Activated CD4-positive, alpha-beta T cell treated with anti-CD3 and anti-CD28 coated beads for 36 hours (primary cell): Measurements from ENCODE around the gene SLC9A5. TPM values are rescaled to one million over a fixed set of nuclear protein-coding genes. Genes with fewer than 3 reads are reported as not detected.

Source experiments
- ATAC-seq: fragments of 200-7000 bp; cut with Tn5 transposase; one replicate; pipeline ENCODE4 v1.10.0; 2021; ENCODE audit warnings: mild to moderate bottlenecking, moderate library complexity
- CTCF ChIA-PET: fragments of 350-600 bp; sonication (Branson Sonifier 250); formaldehyde crosslinking; loops from one replicate; lab custom pipeline; 2021; ENCODE audit warnings: antibody characterized with exemption; lab: Charles Lee
- POLR2A ChIA-PET: fragments of 350-600 bp; sonication (Branson Sonifier 250); formaldehyde crosslinking; loops from one replicate; lab custom pipeline; 2021; ENCODE audit warnings: antibody characterized with exemption, inconsistent platforms; lab: Charles Lee
- DNase-seq: peaks from one replicate; pipeline ENCODE4 v3.0.0-alpha.2; 2020
- H3K27ac Mint-ChIP-seq: one replicate; pipeline ENCODE4 v1.8.0; 2021; ENCODE audit warnings: mixed read lengths
- H3K27me3 Mint-ChIP-seq: one replicate; pipeline ENCODE4 v1.8.0; 2021; ENCODE audit warnings: mixed read lengths
- H3K36me3 Mint-ChIP-seq: one replicate; pipeline ENCODE4 v1.8.0; 2021; ENCODE audit warnings: low read depth, mixed read lengths
- H3K4me1 Mint-ChIP-seq: one replicate; pipeline ENCODE4 v1.8.0; 2021; ENCODE audit warnings: mixed read lengths
- H3K4me3 Mint-ChIP-seq: one replicate; pipeline ENCODE4 v1.8.0; 2021; ENCODE audit warnings: mild to moderate bottlenecking, moderate library complexity, mixed read lengths
- H3K9me3 Mint-ChIP-seq: one replicate; pipeline ENCODE4 v1.8.0; 2021; ENCODE audit warnings: low read depth, mixed read lengths
- intact Hi-C, 2 experiments: fragments of 100-400 bp; cut with DNase I in 1 of 2; cut with micrococcal nuclease in 1 of 2; formaldehyde crosslinking; loops; one replicate each; pipeline versions ENCODE4 v1.14.2 to v1.15.1; 2022 to 2024; cut with DNase I, micrococcal nuclease
- total RNA-seq, 2 experiments: library from RNA; stranded (reverse); gene quantifications; one replicate each; pipeline ENCODE4 v1.2.3, GENCODE V29; 2021

SLC9A5 gene
- total RNA-seq, 2 experiments from 2014 or later = 4.5 to 5.5 TPM

DNA sequence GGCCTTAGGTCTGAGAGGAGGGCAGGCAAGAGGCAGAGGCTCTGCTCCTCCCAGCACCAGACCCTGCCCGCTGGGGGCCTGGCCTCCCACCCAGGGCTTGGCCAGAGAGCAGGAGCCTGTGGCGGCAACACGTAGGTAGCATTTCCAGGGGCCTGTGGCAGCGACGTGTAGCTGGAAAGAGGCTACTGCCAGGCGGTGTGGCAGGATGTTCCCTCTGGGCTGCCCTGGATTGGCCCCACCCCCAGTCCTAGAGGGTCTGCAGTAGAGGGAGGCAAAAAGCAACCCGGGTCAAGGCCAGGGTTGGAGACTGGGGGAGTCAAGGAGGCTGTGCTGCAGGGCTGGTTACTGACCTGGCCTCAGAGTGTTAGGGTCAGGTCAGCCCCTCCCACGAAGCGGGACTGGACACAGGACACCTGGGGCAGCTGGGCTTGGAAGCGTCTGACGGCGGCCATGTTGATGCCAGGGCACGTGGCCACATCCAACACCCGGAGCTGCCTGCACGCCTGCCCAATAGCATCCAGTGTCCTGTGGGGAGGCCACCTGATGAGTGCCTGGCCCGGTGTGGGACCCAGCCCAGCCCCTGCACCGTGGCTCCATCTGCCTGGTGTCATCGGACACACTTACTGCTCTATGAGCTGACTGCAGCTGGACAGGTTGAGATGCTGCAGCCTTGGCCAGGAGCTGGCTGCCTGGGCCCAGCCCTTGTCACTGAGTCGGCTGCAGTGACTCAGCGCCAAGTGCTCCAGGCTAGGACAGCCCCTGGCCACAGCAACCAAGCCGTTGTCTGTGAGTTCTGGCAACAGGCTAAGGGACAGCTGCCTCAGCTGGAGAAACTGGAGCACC, 41.3 kb upstream of the SLC9A5 start:
- Mint-ChIP-seq H3K27me3 (no peaks in the 10 kb centered on the region), H3K9me3 (no peaks in the 10 kb centered on the region), H3K36me3 (peaks cover 8% of the 10 kb centered on the region), H3K27ac (no peak overlapping the region), H3K4me3 (no peak overlapping the region), H3K4me1 (no peaks in the 10 kb centered on the region)
- no peak for ATAC-seq
- no peak for DNase-seq
- intact Hi-C loops = no loop called here
- ChIA-PET POLR2A (no interaction called here), CTCF (interaction anchor here (1.1 to 1.3 kb wide), 2 partner anchors 10 kb away, joined by 4 to 7 read pairs; no protein-coding TSS in a partner anchor)

DNA sequence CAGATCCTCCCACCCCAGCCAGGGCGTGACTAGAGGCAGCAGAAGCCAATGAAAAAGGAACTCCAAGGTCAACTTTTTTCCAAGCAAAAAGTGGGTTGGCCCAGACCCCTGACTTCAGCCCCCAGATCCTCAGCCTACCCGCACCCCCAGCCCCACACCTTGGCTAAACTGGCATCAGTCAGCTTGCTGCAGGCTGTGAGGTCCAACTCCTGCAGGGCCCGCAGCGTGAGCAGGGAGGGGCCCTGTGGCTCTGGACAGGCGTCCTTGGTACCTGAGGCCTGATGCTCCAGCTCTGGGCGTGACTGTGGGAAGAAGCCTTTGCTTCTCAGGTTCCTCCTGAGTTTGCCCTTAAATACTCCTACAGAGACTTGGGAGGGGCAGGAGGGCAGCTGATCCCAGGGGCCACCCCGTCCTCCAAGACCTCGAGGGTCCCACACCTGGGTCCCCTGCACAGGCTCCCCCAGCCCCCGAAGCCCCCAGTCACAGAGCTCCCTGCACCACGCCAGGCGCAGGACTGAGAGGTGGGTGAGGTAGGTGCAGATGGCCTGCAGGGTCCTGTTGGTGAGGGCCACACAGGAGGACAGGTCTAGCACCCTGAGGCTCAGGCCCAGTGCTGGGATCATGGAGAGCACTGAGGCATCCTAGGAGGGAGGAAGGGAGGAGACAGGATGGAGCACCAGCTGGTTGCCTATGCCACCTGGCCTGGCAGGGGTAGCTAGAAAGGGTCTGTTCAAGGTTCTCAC, 40.5 kb upstream of the SLC9A5 start:
- Mint-ChIP-seq H3K36me3 (peaks cover 7% of the 10 kb centered on the region), H3K27ac (no peak overlapping the region), H3K27me3 (no peaks in the 10 kb centered on the region), H3K4me3 (no peak overlapping the region), H3K9me3 (no peaks in the 10 kb centered on the region), H3K4me1 (no peaks in the 10 kb centered on the region)
- ChIA-PET CTCF (interaction anchor here (0.6 to 1.1 kb wide), 3 partner anchors 10 to 35 kb away, joined by 3 to 4 read pairs (median 3); no protein-coding TSS in a partner anchor), POLR2A (no interaction called here)
- ATAC-seq (peak; percentile 11), DNase-seq (no peak)
- intact Hi-C loops = no loop called here

DNA sequence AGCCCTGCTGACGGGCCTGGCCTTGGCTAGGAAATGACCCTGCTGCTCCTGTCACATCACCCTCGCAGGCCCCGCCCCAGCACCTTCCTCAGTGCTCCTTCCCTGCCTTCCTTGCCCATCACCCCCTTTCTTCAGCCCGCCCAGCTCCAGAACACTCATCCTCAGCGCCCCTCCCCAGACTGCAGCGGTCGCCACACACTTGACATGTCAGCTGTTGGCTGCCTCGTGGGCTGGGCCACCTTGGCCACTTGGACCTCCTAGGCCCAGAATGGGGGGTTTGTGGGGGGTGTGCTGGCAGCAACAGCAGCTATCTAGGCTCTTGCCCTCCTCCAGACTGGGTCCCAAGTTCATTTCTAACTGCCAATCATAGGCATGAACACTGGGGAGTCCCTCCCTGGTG, 39.2 kb upstream of the SLC9A5 start:
- POLR2A ChIA-PET = no interaction called here
- H3K27ac Mint-ChIP-seq = no peak overlapping the region
- intact Hi-C loops = no loop called here
- no peak overlapping the region for H3K4me3 Mint-ChIP-seq
- no peaks in the 10 kb centered on the region for H3K27me3 Mint-ChIP-seq
- DNase-seq (no peak), ATAC-seq (no peak)
- H3K9me3 Mint-ChIP-seq = no peaks in the 10 kb centered on the region
- CTCF ChIA-PET = no interaction called here
- H3K36me3 Mint-ChIP-seq = peaks cover 4% of the 10 kb centered on the region
- H3K4me1 Mint-ChIP-seq = no peaks in the 10 kb centered on the region

DNA sequence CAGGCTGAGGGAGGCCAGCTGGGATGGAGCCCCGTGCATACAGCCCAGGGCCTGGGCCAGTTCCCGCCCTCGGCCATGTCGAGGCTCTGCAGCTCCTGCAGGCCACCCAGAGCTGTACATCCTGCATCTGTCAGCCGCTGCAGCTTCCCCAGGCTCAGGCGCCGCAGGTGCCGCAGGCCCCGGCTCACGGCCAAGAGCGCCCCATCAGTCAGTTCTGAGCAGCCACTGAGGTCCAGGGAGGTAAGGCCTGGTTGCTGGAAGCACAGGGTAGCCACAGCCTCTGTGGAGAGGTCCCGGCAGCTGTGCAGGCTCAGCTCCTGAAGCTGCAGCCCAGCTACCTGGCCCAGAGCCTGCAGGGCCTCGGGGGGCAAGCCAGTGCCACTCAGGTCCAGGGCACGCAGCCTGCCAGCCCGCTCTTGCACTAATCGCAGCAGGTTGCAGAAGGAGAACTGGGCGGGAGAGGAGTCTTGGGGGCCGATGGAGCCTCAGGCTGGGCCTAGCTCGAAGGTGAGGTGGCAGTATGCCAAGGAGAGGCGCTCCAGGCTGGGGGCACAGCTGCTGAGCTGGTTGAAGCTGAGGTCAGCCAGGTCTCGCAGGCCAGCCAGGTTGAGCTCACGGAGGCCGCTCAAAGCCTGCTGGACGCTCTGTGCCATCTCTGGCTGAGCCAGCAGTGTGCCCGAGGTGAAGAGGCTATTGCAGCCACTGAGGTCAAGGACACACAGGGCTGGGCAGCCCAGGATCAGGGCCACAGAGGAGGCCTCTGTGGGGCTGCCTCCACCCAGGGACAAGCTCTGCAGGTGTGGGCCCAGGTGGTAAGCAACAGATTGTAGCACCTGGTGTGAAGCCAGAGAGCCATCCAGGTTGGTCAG, 38.5 kb upstream of the SLC9A5 start:
- Mint-ChIP-seq H3K36me3 (peaks cover 4% of the 10 kb centered on the region), H3K27me3 (no peaks in the 10 kb centered on the region), H3K4me1 (no peaks in the 10 kb centered on the region), H3K27ac (no peak overlapping the region), H3K9me3 (no peaks in the 10 kb centered on the region), H3K4me3 (no peak overlapping the region)
- CTCF ChIA-PET = interaction anchor here (1.0 kb wide), 1 partner anchor 189 kb away, joined by 3 read pairs; no protein-coding TSS in a partner anchor
- POLR2A ChIA-PET = no interaction called here
- intact Hi-C loops = no loop called here
- no peak for ATAC-seq
- no peak for DNase-seq

DNA sequence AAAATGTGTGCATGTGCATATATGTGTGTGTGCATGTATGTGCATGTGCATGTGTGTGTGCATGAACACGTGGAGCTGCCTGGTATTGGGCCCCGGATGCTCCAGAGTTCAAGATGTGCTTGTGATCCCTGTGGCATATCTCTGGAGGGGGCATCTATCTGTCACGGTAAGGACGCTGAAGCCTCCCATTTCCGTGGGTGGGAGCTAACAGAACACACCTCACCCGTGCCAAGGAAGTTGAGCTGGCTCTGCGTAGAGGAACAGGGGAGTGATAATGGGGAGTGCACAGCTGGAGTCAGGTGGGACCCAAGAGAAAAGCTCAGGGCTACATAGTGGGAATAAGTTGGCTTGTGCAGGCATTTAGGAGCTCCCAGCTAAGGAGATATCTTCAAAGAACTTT, 37.1 kb upstream of the SLC9A5 start:
- no peak for ATAC-seq
- H3K9me3 Mint-ChIP-seq = no peaks in the 10 kb centered on the region
- no peaks in the 10 kb centered on the region for H3K4me1 Mint-ChIP-seq
- no peak overlapping the region for H3K4me3 Mint-ChIP-seq
- ChIA-PET CTCF (no interaction called here), POLR2A (interaction anchor here (0.6 to 0.7 kb wide), 2 partner anchors 12 to 228 kb away, joined by 3 to 5 read pairs; no protein-coding TSS in a partner anchor)
- no peaks in the 10 kb centered on the region for H3K27me3 Mint-ChIP-seq
- intact Hi-C loops = no loop called here
- H3K36me3 Mint-ChIP-seq = no peaks in the 10 kb centered on the region
- no peak overlapping the region for H3K27ac Mint-ChIP-seq
- no peak for DNase-seq

DNA sequence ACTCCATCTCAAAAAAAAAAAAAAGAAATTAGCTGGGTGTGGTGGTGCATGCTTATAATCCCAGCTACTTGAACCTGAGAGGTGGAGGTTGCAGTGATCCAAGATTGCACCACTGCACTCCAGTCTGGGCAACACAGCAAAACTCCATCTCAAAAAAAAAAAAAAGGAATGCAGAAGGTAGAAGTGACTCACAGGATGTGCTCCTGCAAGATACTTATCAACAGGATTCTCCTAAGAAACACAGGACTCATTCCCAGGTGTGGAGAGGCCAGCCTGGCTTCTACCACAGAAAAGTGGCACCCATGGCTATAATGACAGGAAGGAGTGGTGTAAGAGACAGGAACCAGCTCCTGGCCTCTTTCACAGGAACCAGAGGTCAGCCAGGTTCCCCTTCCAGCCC, 36.0 kb upstream of the SLC9A5 start:
- no peak overlapping the region for H3K27ac Mint-ChIP-seq
- intact Hi-C loops = no loop called here
- H3K4me3 Mint-ChIP-seq = no peak overlapping the region
- H3K9me3 Mint-ChIP-seq = no peaks in the 10 kb centered on the region
- H3K4me1 Mint-ChIP-seq = no peaks in the 10 kb centered on the region
- DNase-seq (no peak), ATAC-seq (no peak)
- ChIA-PET CTCF (no interaction called here), POLR2A (no interaction called here)
- no peaks in the 10 kb centered on the region for H3K36me3 Mint-ChIP-seq
- no peaks in the 10 kb centered on the region for H3K27me3 Mint-ChIP-seq

DNA sequence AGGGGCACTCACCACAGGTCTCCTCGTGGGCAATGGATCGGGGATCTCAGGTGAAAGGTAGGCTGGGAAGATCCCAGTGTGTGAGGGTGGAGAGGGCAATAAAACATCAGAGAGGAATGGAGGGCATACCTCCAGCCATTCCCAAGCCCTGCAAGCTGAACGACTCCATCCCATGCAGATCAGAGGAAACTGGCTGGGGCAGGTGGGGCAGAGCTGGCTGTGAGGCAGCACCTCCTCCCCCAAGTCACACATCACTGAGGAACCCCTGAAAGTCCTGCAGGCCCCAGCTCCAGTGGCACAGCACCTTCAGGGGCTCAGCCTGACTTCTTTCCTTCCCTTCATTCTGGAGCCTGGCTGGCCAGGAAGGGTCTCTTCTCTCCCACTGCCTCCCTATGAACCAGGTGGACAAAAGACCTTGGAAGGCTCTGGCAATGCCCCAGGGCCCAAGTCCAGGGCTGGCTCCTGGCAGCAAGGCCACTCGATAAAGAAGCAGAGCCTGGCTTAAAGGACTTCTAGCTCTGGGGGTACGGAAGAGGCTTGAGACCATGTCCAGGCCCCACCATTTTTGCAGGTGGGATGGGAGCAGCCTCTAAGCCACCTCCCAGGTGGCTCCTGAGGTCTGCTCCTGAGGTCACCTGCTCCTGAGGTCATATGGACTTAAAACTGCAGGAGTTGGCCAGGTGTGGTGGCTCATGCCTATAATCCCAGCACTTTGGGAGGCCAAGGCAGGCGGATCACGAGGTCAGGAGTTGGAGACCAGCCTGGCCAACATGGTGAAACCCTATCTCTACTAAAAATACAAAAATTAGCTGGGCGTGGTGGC, 35.4 kb upstream of the SLC9A5 start:
- ChIA-PET CTCF (no interaction called here), POLR2A (no interaction called here)
- H3K36me3 Mint-ChIP-seq = no peaks in the 10 kb centered on the region
- no peaks in the 10 kb centered on the region for H3K9me3 Mint-ChIP-seq
- no peak overlapping the region for H3K4me3 Mint-ChIP-seq
- intact Hi-C loops = no loop called here
- H3K27ac Mint-ChIP-seq = no peak overlapping the region
- no peak for DNase-seq
- no peaks in the 10 kb centered on the region for H3K27me3 Mint-ChIP-seq
- no peaks in the 10 kb centered on the region for H3K4me1 Mint-ChIP-seq
- no peak for ATAC-seq

DNA sequence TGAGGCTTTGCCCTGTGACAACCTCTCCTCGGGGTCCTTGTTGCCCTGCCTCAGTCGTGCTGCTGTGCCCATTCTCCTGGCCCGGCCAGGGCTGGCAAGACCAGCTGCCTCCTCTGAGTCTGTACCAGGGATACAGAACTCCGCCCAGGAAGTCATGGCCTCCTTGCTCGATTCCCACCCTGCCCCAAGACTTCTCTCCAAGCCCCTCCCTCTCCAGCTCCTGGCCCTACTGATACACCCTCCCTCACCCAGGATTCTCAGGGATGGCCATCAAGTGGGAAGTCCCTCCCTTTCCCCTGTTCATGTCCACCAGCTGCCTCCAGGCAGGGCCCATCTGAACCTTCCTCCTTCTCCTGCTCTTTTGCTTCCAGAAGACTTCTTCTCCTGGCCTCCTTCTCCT, 33.1 kb upstream of the SLC9A5 start:
- ATAC-seq (no peak), DNase-seq (no peak)
- Mint-ChIP-seq H3K9me3 (no peaks in the 10 kb centered on the region), H3K4me3 (no peak overlapping the region), H3K4me1 (no peaks in the 10 kb centered on the region), H3K27me3 (no peaks in the 10 kb centered on the region), H3K36me3 (no peaks in the 10 kb centered on the region), H3K27ac (no peak overlapping the region)
- intact Hi-C loops = no loop called here
- POLR2A ChIA-PET = interaction anchor here (0.6 kb wide), 1 partner anchor 77 kb away, joined by 3 read pairs; no protein-coding TSS in a partner anchor
- CTCF ChIA-PET = interaction anchor here (0.6 to 1.5 kb wide), 3 partner anchors 11 to 316 kb away, joined by 3 to 5 read pairs (median 3); partner anchors contain the start of gene TMEM208

DNA sequence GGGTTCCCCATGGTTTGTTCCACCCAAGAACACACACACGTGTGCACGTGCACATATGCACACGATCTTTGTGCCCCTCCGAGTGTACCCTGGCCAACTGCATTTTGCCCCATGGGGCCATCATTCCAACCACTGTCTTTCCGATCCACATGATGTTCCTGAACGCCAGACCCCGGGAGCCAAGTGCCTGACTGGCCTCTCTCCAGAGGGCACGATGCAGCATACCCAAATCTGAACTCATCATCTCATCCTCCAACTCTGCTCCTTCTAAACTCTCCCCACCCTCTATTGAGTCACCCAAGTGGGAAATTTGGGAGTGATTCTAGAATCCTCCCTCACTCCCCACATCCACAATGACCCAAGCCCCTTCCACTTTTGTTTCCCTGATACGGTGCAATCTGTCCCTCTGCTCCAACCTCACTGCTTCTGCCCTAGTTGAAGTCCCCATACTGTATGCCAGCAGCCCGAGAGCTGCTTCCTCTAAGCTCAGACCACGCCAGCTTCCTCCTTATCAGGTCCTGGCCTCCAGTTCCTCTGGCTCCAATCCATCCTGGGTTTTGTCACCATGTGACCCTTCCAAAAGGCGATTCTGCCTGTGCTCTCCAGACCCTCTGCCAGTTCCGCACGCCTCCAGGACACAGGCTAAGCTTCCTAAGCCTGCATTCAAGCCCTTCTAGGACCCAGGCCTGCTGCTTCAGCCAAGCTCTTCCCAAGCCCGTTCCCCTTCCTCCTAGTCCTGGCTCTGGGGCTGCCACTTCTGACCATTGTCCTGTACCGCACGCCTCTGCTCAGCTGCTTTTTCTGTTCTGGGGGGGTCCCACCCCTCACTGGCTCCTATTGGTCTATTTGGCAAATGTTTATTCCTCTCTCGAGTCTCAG, 31.9 kb upstream of the SLC9A5 start:
- Mint-ChIP-seq H3K27me3 (no peaks in the 10 kb centered on the region), H3K4me1 (no peaks in the 10 kb centered on the region), H3K27ac (no peak overlapping the region), H3K4me3 (no peak overlapping the region), H3K9me3 (no peaks in the 10 kb centered on the region), H3K36me3 (no peaks in the 10 kb centered on the region)
- ATAC-seq (no peak), DNase-seq (no peak)
- POLR2A ChIA-PET = no interaction called here
- intact Hi-C loops = no loop called here
- CTCF ChIA-PET = no interaction called here

DNA sequence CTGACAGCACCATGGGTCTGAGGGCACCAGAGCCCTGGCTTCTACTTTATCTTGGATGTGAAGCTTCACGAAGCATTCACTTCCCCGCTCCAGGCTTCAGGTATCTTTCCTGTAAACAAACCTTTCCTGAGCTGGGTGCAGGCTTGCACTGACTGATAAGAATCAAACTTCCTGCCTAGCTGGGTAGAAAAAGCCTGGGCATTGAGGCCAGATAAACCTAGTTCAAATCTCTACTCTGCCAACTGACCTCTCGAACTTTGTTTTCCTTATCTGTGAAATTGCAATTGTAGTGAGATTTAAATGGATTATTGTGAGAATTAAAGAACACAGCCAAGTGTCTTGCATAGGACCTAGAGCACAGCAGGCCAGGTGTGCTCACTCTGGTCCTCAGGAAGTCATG, 24.8 kb upstream of the SLC9A5 start:
- CTCF ChIA-PET = interaction anchor here (0.6 to 1.3 kb wide), 4 partner anchors 26 to 176 kb away, joined by 3 to 7 read pairs (median 4); no protein-coding TSS in a partner anchor
- Mint-ChIP-seq H3K4me1 (peaks cover 42% of the 10 kb centered on the region), H3K9me3 (no peaks in the 10 kb centered on the region), H3K4me3 (no peak overlapping the region), H3K27ac (peak overlapping the region; percentile 66), H3K36me3 (peaks cover 13% of the 10 kb centered on the region), H3K27me3 (no peaks in the 10 kb centered on the region)
- intact Hi-C loops = no loop called here
- DNase-seq (no peak), ATAC-seq (no peak)
- POLR2A ChIA-PET = interaction anchor here (0.7 kb wide), 2 partner anchors 13 to 25 kb away, joined by 3 read pairs; partner anchors contain the start of gene SLC9A5
